ENCODE data around the gene SMAP1.
"Not testable (repeated sequence)": the region's sequence is repeated elsewhere in the genome, so short reads cannot be mapped to it uniquely, and the experiment has no call there.

DNA sequence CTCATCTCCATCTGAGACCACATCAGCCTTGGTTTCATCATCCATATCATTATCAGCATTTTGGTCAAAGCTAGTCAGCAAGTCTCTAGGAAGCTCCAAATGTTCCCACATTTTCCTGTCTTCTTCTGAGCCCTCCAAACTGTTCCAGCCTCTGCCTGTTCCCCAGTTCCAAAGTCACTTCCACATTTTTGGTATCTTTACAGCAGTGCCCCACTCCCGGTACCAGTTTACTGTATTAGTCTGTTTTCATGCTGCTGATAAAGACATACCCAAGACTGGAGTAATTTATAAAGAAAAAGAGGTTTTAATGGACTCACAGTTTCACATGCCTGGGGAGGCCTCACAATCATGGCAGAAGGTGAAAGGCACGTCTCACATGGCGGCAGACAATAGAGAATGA is 74.8 kb downstream of the SMAP1 start:
- TF ChIP-seq, protein P1, sequence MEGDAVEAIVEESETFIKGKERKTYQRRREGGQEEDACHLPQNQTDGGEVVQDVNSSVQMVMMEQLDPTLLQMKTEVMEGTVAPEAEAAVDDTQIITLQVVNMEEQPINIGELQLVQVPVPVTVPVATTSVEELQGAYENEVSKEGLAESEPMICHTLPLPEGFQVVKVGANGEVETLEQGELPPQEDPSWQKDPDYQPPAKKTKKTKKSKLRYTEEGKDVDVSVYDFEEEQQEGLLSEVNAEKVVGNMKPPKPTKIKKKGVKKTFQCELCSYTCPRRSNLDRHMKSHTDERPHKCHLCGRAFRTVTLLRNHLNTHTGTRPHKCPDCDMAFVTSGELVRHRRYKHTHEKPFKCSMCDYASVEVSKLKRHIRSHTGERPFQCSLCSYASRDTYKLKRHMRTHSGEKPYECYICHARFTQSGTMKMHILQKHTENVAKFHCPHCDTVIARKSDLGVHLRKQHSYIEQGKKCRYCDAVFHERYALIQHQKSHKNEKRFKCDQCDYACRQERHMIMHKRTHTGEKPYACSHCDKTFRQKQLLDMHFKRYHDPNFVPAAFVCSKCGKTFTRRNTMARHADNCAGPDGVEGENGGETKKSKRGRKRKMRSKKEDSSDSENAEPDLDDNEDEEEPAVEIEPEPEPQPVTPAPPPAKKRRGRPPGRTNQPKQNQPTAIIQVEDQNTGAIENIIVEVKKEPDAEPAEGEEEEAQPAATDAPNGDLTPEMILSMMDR (IDR thresholded peaks at IDR 0.05; ENCODE audit: borderline replicate concordance, extremely low read depth, low read length, poor library complexity, severe bottlenecking): not testable (repeated sequence)
- TF ChIP-seq EZH2 (IDR thresholded peaks at IDR 0.05; ENCODE audit: borderline replicate concordance, low read depth, low read length, severe bottlenecking): not testable (repeated sequence)

Measured in DND-41 (cell line).